BE2C (cell line): ENCODE measurements around the gene GIGYF2.
"Not testable (repeated sequence)": the region's sequence is repeated elsewhere in the genome, so short reads cannot be mapped to it uniquely, and the experiment has no call there.

Experiments
- DNase-seq: peaks from one replicate; pipeline ENCODE4 v3.0.0-alpha.2; 2020
- H3K27me3 ChIP-seq: fragments of 250-450 bp; sonication (Bioruptor Pico); 2 replicates; pipeline ENCODE4 v1.5.1; 2020; ENCODE audit warnings: mild to moderate bottlenecking
- H3K36me3 ChIP-seq: fragments of 250-450 bp; sonication (Bioruptor Pico); 2 replicates; pipeline ENCODE4 v1.5.1; 2020; ENCODE audit warnings: mild to moderate bottlenecking
- H3K4me1 ChIP-seq: fragments of 250-450 bp; sonication (Bioruptor Pico); 2 replicates; pipeline ENCODE4 v1.5.1; 2020
- H3K4me3 ChIP-seq: 2 replicates; pipeline ENCODE4 v1.5.1; 2011; ENCODE audit warnings: low read depth, low read length
- H3K9me3 ChIP-seq: fragments of 250-450 bp; sonication (Bioruptor Pico); 2 replicates; pipeline ENCODE4 v1.5.1; 2020
- TF ChIP-seq, protein P1 (sequence below): IDR thresholded peaks from 2 replicates; pipeline ENCODE4 v1.5.1; 2012; ENCODE audit warnings: mild to moderate bottlenecking, low read depth, low read length

The GIGYF2 gene

GRCh38 chr2:232901736-232902578 lies 204.8 kb downstream of the GIGYF2 start:
- DNase-seq: no peak
- no peaks in the 10 kb centered on the region for H3K36me3 ChIP-seq
- no peaks in the 10 kb centered on the region for H3K27me3 ChIP-seq
- no peak overlapping the region for H3K4me3 ChIP-seq
- H3K4me1 ChIP-seq: no peaks in the 10 kb centered on the region
- no peaks in the 10 kb centered on the region for H3K9me3 ChIP-seq
- TF ChIP-seq, protein P1, sequence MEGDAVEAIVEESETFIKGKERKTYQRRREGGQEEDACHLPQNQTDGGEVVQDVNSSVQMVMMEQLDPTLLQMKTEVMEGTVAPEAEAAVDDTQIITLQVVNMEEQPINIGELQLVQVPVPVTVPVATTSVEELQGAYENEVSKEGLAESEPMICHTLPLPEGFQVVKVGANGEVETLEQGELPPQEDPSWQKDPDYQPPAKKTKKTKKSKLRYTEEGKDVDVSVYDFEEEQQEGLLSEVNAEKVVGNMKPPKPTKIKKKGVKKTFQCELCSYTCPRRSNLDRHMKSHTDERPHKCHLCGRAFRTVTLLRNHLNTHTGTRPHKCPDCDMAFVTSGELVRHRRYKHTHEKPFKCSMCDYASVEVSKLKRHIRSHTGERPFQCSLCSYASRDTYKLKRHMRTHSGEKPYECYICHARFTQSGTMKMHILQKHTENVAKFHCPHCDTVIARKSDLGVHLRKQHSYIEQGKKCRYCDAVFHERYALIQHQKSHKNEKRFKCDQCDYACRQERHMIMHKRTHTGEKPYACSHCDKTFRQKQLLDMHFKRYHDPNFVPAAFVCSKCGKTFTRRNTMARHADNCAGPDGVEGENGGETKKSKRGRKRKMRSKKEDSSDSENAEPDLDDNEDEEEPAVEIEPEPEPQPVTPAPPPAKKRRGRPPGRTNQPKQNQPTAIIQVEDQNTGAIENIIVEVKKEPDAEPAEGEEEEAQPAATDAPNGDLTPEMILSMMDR: no peak

GRCh38 chr2:232903989-232904388 lies 206.9 kb downstream of the GIGYF2 start:
- no peaks in the 10 kb centered on the region for H3K36me3 ChIP-seq
- H3K4me1 ChIP-seq: no peaks in the 10 kb centered on the region
- TF ChIP-seq, protein P1: no peak
- no peaks in the 10 kb centered on the region for H3K27me3 ChIP-seq
- H3K4me3 ChIP-seq: no peak overlapping the region
- H3K9me3 ChIP-seq: no peaks in the 10 kb centered on the region
- DNase-seq: no peak

GRCh38 chr2:232906867-232907717 lies 210.0 kb downstream of the GIGYF2 start:
- not testable (repeated sequence) for H3K27me3 ChIP-seq, H3K4me3 ChIP-seq, H3K4me1 ChIP-seq, H3K36me3 ChIP-seq, H3K9me3 ChIP-seq, DNase-seq

- not testable (repeated sequence) for H3K9me3 ChIP-seq, H3K27me3 ChIP-seq, H3K36me3 ChIP-seq, DNase-seq, H3K4me1 ChIP-seq, H3K4me3 ChIP-seq
These were observed 210.6 kb downstream of the GIGYF2 start for GRCh38 chr2:232907718-232908085.

DNA sequence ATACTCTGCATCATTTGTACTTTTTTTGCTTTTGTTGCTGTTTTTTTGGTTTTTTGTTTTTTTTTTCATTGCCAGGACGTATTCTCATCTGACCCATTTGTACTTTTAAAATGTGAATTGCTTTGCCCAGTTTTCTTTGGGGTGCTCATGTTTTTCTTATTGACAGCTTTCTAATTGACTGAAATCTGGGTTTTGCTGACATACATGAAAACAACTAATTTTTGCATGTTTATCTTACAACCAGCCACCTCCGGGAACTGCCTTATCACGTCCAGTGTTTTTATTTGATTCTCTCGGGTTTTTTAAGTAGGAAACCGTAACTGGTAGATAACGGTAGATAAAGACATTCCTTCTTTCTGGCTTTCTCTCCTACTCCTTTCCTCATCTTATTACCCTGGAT lies 211.6 kb downstream of the GIGYF2 start:
- Histone ChIP-seq H3K4me3 (no peak overlapping the region), H3K27me3 (no peaks in the 10 kb centered on the region), H3K36me3 (no peaks in the 10 kb centered on the region), H3K4me1 (no peaks in the 10 kb centered on the region), H3K9me3 (no peaks in the 10 kb centered on the region)
- DNase-seq: no peak
- TF ChIP-seq, protein P1: no peak
